Glomerular visceral epithelial cell (primary cell): ENCODE measurements around the gene CRYGN.
A peak's percentile ranks its signal among the peaks of the same experiment; 100 is the strongest.

ENCODE experiments used
- DNase-seq: peaks from one replicate; pipeline ENCODE4 v3.0.0-alpha.2; 2016; ENCODE audit errors: extremely low spot score

CRYGN gene

GRCh38 chr7:151438864-151439601 lies 908 bp downstream of the CRYGN start:
- DNase-seq, result no peak

- no peak for DNase-seq
Observed at GRCh38 chr7:151437866-151438516, 1.9 kb downstream of the CRYGN start.

GRCh38 chr7:151437159-151437553 lies 2.8 kb downstream of the CRYGN start:
- DNase-seq, result no peak

- no peak for DNase-seq
Observed at GRCh38 chr7:151436446-151437158, 3.3 kb downstream of the CRYGN start.

GRCh38 chr7:151435971-151436370 lies 4.0 kb downstream of the CRYGN start:
- DNase-seq, result no peak

GRCh38 chr7:151435103-151435916 lies 4.6 kb downstream of the CRYGN start:
- DNase-seq, result no peak

GRCh38 chr7:151434549-151434948 lies 5.4 kb downstream of the CRYGN start:
- DNase-seq, result no peak

- DNase-seq, result no peak
Observed at GRCh38 chr7:151433721-151434400, 6.1 kb downstream of the CRYGN start.

GRCh38 chr7:151432658-151433521 lies 7.1 kb downstream of the CRYGN start:
- DNase-seq, result no peak

GRCh38 chr7:151431768-151432311 lies 8.1 kb downstream of the CRYGN start:
- no peak for DNase-seq

- no peak for DNase-seq
Observed at GRCh38 chr7:151431281-151431767, 8.6 kb downstream of the CRYGN start.

- DNase-seq, result no peak
Observed at GRCh38 chr7:151430391-151431205, 9.3 kb downstream of the CRYGN start.

- no peak for DNase-seq
Observed at GRCh38 chr7:151429560-151430331, 10.2 kb downstream of the CRYGN start.

- no peak for DNase-seq
Observed at GRCh38 chr7:151429237-151429559, 10.7 kb downstream of the CRYGN start.

GRCh38 chr7:151428378-151429236 lies 11.3 kb downstream of the CRYGN start:
- DNase-seq, result peak; percentile 73

GRCh38 chr7:151427705-151428377 lies 12.1 kb downstream of the CRYGN start:
- no peak for DNase-seq
